Esophagus squamous epithelium (tissue), 5 donors: ENCODE measurements around the gene LRRN4. TPM values are rescaled to one million over a fixed set of nuclear protein-coding genes. Genes with fewer than 3 reads are reported as not detected.
A peak's percentile ranks its signal among the peaks of the same experiment; 100 is the strongest.

Experiments
- DNase-seq: peaks from one replicate; lab custom pipeline; 2025; lab: John Stamatoyannopoulos, UW
- H3K27ac ChIP-seq, 4 donors: fragments of 200-600 bp; sonication (generic); one replicate each; pipeline ENCODE4 v1.5.1; 2016 to 2019; ENCODE audit warnings: mild to moderate bottlenecking in 1 of 4
- H3K27me3 ChIP-seq, 4 donors: fragments of 200-600 bp; sonication (generic); 1 replicate in 3 of 4; 2 replicates in 1 of 4; pipeline versions ENCODE4 v1.5.1 to v1.6.0; 2017 to 2021; ENCODE audit warnings: antibody characterized with exemption in 1 of 4
- H3K36me3 ChIP-seq, 3 donors: fragments of 200-600 bp; sonication (generic); one replicate each; pipeline ENCODE4 v1.5.1; 2016 to 2019
- H3K4me1 ChIP-seq, 3 donors: fragments of 200-600 bp; sonication (generic); one replicate each; pipeline ENCODE4 v1.5.1; 2017 to 2019
- H3K4me3 ChIP-seq, 4 donors: fragments of 200-600 bp; sonication (generic); 1 replicate in 3 of 4; 2 replicates in 1 of 4; pipeline ENCODE4 v1.5.1; 2016 to 2019; ENCODE audit warnings: mild to moderate bottlenecking in 2 of 4, moderate library complexity in 1 of 4
- H3K9me3 ChIP-seq, 3 donors: fragments of 200-600 bp; sonication (generic); one replicate each; pipeline ENCODE4 v1.5.1; 2016 to 2019
- CTCF ChIP-seq, 6 experiments: fragments of 450-650 bp in 4 of 6; fragments of 200-600 bp in 2 of 6; sonication (generic) in 2 of 6; IDR thresholded peaks; one replicate each; pipeline ENCODE4 v1.5.1; 2016 to 2019; ENCODE audit warnings: antibody characterized with exemption in 6 of 6, mild to moderate bottlenecking in 4 of 6, moderate library complexity in 4 of 6
- POLR2A ChIP-seq, 4 donors: fragments of 450-650 bp; IDR thresholded peaks; one replicate each; pipeline ENCODE4 v1.6.1; 2017; ENCODE audit warnings: antibody characterized with exemption in 4 of 4, mild to moderate bottlenecking in 4 of 4, moderate library complexity in 3 of 4
- WGBS, 2 donors: methylation state at CpG; one replicate each; pipeline ENCODE4 v1.1.5; 2018; 5-methylcytosine and 5-hydroxymethylcytosine counted together
- intact Hi-C: fragments of 100-400 bp; cut with DNase I; formaldehyde crosslinking; loops from one replicate; pipeline ENCODE4 v1.15.0; 2022
- total RNA-seq, 4 donors: library from RNA; depleted of rRNA; stranded (reverse); fragments of >200 nt; gene quantifications; one replicate each; pipeline ENCODE4 v1.1.0, GENCODE V29; 2016
- donor health status: DM: yes; HTN: yes; CAD: no.

The LRRN4 gene
- total RNA-seq, 4 donors from 2014 or later, result 0.19 TPM; not detected in 3

DNA sequence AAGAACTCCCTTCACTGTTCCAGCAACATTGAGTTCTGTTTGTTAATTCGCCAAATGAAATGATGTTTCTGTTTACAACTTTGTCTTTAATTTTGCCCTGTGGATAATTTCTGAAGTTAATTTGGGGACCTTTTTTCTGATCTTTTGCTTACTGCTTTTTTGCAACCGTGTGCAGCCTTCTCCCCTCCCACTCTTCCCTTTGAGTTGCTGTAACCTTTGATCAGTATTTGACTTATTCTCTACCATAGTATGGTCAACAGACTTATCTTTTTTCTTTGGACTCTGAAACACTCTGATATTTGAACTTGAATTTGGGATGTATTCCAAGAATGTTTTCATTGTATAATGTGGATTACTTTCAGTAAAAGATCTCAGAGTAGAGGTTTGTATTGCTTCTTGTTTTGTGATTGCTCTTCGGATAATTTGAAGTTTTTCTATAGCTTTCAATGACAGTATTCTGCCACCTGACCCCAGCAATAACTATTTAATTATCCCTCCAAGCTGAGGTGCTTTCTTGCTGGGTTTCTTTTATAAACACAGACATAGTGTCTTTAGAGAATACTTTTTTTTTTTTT lies 46.2 kb downstream of the LRRN4 start:
- intact Hi-C loops, result no loop called here
- DNase-seq, result no peak
- 14 to 37% methylated on average over 3 of the region's 3 CpGs for WGBS, 2 donors
- TF ChIP-seq POLR2A (IDR thresholded peaks at IDR 0.05), result no peak
- TF ChIP-seq CTCF (IDR thresholded peaks at IDR 0.05), result no peak
- H3K4me3 ChIP-seq, result peak overlapping the region; percentile 59 to 99 (median 87)
- H3K4me1 ChIP-seq, result peaks cover 20 to 45% (median 23%) of the 10 kb centered on the region in 3 donors
- peak overlapping the region in 3 of 4 donors; percentile 12 to 59 (median 43) for H3K27ac ChIP-seq
- peaks cover 0 to 31% (median 6%) of the 10 kb centered on the region in 3 donors for H3K36me3 ChIP-seq
- no peaks in the 10 kb centered on the region for H3K27me3 ChIP-seq
- no peaks in the 10 kb centered on the region for H3K9me3 ChIP-seq

DNA sequence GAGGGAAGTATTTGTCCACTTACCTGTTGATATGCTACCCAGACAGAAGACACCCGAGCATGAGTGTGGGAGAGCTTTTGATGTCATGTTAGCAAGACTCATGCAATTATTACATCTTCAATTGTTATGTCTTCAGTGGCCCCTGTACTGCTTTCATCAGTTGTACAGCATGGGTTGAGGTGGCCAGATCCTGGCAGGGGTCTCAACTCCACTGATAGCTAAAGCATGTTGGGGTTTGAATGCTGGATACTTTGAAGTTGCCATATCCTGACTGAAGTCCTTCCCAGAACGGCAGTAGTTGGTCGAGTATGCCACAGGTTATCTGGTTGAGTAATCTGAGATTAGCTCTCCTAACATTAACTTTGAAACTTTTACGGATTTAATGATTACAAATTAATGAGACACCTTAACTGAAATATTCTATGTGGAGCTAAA lies 46.7 kb downstream of the LRRN4 start:
- no peaks in the 10 kb centered on the region for H3K27me3 ChIP-seq
- WGBS, 2 donors, result 3 to 13% methylated on average over 4 of the region's 4 CpGs
- intact Hi-C loops, result no loop called here
- DNase-seq, result no peak
- peaks cover 20 to 45% (median 23%) of the 10 kb centered on the region in 3 donors for H3K4me1 ChIP-seq
- TF ChIP-seq CTCF (IDR thresholded peaks at IDR 0.05) (no peak), POLR2A (IDR thresholded peaks at IDR 0.05) (no peak)
- peak overlapping the region; percentile 59 to 99 (median 87) for H3K4me3 ChIP-seq
- H3K9me3 ChIP-seq, result no peaks in the 10 kb centered on the region
- H3K27ac ChIP-seq, result peak overlapping the region in 2 of 4 donors; percentile 12 to 71
- H3K36me3 ChIP-seq, result peaks cover 0 to 26% (median 6%) of the 10 kb centered on the region in 3 donors

- H3K4me1 ChIP-seq, result peaks cover 20 to 45% (median 23%) of the 10 kb centered on the region in 3 donors
These were observed 47.3 kb downstream of the LRRN4 start for GRCh38 chr20:6006603-6006949.

GRCh38 chr20:6000871-6001270 lies 53.0 kb downstream of the LRRN4 start:
- H3K36me3 ChIP-seq, result peaks cover 0 to under 1% (median 0%) of the 10 kb centered on the region in 3 donors
- peaks cover 0 to 13% (median 5%) of the 10 kb centered on the region in 3 donors for H3K4me1 ChIP-seq
- 80 to 87% methylated on average over 8 of the region's 8 CpGs for WGBS, 2 donors
- intact Hi-C loops, result no loop called here
- no peaks in the 10 kb centered on the region for H3K27me3 ChIP-seq
- H3K27ac ChIP-seq, result no peak overlapping the region
- H3K9me3 ChIP-seq, result no peaks in the 10 kb centered on the region
- no peak for TF ChIP-seq POLR2A (IDR thresholded peaks at IDR 0.05)
- no peak for TF ChIP-seq CTCF (IDR thresholded peaks at IDR 0.05)
- no peak for DNase-seq
- no peak overlapping the region for H3K4me3 ChIP-seq

More at GRCh38 chr20:6006603-6006949, 47.3 kb downstream of the LRRN4 start:
- Histone ChIP-seq H3K36me3 (peaks cover 0 to 20% (median 3%) of the 10 kb centered on the region in 3 donors), H3K9me3 (no peaks in the 10 kb centered on the region), H3K27ac (peak overlapping the region; percentile 71 to 93 (median 91)), H3K4me3 (peak overlapping the region; percentile 59 to 99 (median 87)), H3K27me3 (no peaks in the 10 kb centered on the region)
- DNase-seq, result no peak
- 0 to 1% methylated on average over 7 to 9 of the region's 10 CpGs for WGBS, 2 donors
- intact Hi-C loops, result no loop called here
- no peak for TF ChIP-seq CTCF (IDR thresholded peaks at IDR 0.05)
- TF ChIP-seq POLR2A (IDR thresholded peaks at IDR 0.05), result no peak

DNA sequence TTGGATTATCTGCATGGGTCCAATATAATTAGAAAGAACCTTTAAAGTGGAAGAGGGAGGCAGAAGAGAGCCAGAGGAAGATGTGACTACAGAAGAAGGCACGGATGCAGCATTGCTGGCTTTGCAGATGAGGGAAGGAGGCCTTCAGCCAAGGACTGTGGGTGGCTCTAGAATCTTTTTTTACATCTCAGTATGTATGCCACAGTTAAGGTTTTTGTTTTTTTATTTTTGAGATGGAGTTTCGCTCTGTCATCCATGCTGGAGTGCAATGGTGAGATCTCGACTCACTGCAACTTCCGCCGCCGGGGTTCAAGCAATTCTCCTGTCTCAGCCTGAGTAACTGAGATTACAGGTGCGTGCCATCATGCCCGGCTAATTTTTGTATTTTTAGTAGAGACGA lies 54.1 kb downstream of the LRRN4 start:
- peaks cover 0 to 4% (median 0%) of the 10 kb centered on the region in 3 donors for H3K4me1 ChIP-seq
- no peak overlapping the region for H3K27ac ChIP-seq
- no peaks in the 10 kb centered on the region for H3K27me3 ChIP-seq
- H3K36me3 ChIP-seq, result peaks cover 0 to 8% (median 0%) of the 10 kb centered on the region in 3 donors
- intact Hi-C loops, result no loop called here
- no peak for TF ChIP-seq POLR2A (IDR thresholded peaks at IDR 0.05)
- no peak for TF ChIP-seq CTCF (IDR thresholded peaks at IDR 0.05)
- H3K9me3 ChIP-seq, result no peaks in the 10 kb centered on the region
- 93 to 95% methylated on average over 9 of the region's 9 CpGs for WGBS, 2 donors
- no peak for DNase-seq
- no peak overlapping the region for H3K4me3 ChIP-seq
